HepG2 (cell line): ENCODE data around the gene HSDL2.

Experiments
- EZH2 ChIP-seq: conservative IDR thresholded peaks from 2 replicates; pipeline ENCODE4 v1.6.1; 2012; ENCODE audit warnings: mild to moderate bottlenecking, low read depth, low read length, moderate library complexity
- FIP1L1 ChIP-seq: fragments of 200-400 bp; formaldehyde crosslinking; IDR thresholded peaks from 2 replicates; pipeline ENCODE4 v1.6.1; 2018; ENCODE audit warnings: low read depth, mild to moderate bottlenecking, low read length, moderate library complexity, borderline replicate concordance; ENCODE audit not compliant: insufficient read depth
- NR2F1 ChIP-seq, 2 experiments: fragments of 450-650 bp in 1 of 2; formaldehyde crosslinking in 1 of 2; IDR thresholded peaks; 2 replicates each; pipeline versions ENCODE4 v1.5.0 to v1.6.1; 2016 to 2020; ENCODE audit warnings: mild to moderate bottlenecking in 1 of 2, missing compliant biosample characterization in 1 of 2, missing genetic modification reagents in 1 of 2, moderate library complexity in 1 of 2
- POLR2AphosphoS5 ChIP-seq: IDR thresholded peaks from 2 replicates; pipeline ENCODE4 v1.6.1; 2012; ENCODE audit warnings: low read depth, low read length
- SP1 ChIP-seq, 2 experiments: fragments of 450-650 bp in 1 of 2; sonication (generic) in 1 of 2; formaldehyde crosslinking in 1 of 2; IDR thresholded peaks; 2 replicates each; pipeline versions ENCODE4 v1.4.0 to v1.6.1; 2016 to 2020; ENCODE audit warnings: missing genetic modification reagents in 1 of 2
- TP53 ChIP-seq: sonication (generic); formaldehyde crosslinking; conservative IDR thresholded peaks from 2 replicates; pipeline ENCODE4 v1.4.0; 2020; ENCODE audit warnings: missing genetic modification reagents
- TF ChIP-seq, protein P1 (sequence below): sonication (generic); formaldehyde crosslinking; IDR thresholded peaks from 2 replicates; pipeline ENCODE4 v1.4.0; 2020; ENCODE audit warnings: missing genetic modification reagents
- TF ChIP-seq, protein P2 (sequence below), 2 experiments: sonication (generic) in 1 of 2; formaldehyde crosslinking in 1 of 2; IDR thresholded peaks; 2 replicates each; pipeline versions ENCODE4 v1.6.1 to v1.9.0; 2014 to 2022; ENCODE audit warnings: antibody characterized with exemption in 1 of 2, borderline replicate concordance in 1 of 2, inconsistent platforms in 1 of 2, low read depth in 1 of 2, missing genetic modification reagents in 1 of 2
- TF ChIP-seq, protein P3 (sequence below): sonication (generic); formaldehyde crosslinking; IDR thresholded peaks from 2 replicates; pipeline ENCODE4 v1.9.0; 2021; ENCODE audit warnings: missing genetic modification reagents, mild to moderate bottlenecking, borderline replicate concordance
- TF ChIP-seq, protein P4 (sequence below): sonication (generic); formaldehyde crosslinking; IDR thresholded peaks from 2 replicates; pipeline ENCODE4 v1.4.0; 2020; ENCODE audit warnings: missing genetic modification reagents, borderline replicate concordance

DNA sequence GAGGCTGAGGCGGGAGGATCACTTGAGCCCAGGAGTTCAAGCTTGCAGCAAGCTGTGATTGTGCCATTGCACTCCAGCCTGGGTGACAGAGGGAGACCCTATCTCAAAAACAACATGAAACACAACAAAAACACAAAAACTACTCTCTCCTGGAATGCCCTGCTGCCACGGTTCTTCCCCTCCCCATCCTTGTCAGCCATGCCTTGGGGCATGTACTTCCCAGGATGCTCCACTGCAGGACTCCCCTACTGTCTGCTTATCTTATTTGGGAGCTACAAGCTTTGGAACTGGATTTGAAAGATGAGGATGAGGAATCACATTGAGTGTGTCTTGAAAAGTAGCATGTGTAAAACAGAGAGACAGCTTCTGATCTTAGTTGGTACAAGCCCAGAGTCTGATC is 66.6 kb downstream of the HSDL2 start:
- TF ChIP-seq, protein P1, sequence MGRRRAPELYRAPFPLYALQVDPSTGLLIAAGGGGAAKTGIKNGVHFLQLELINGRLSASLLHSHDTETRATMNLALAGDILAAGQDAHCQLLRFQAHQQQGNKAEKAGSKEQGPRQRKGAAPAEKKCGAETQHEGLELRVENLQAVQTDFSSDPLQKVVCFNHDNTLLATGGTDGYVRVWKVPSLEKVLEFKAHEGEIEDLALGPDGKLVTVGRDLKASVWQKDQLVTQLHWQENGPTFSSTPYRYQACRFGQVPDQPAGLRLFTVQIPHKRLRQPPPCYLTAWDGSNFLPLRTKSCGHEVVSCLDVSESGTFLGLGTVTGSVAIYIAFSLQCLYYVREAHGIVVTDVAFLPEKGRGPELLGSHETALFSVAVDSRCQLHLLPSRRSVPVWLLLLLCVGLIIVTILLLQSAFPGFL (CRISPR knock-in tag) = no peak
- TF ChIP-seq, protein P2, sequence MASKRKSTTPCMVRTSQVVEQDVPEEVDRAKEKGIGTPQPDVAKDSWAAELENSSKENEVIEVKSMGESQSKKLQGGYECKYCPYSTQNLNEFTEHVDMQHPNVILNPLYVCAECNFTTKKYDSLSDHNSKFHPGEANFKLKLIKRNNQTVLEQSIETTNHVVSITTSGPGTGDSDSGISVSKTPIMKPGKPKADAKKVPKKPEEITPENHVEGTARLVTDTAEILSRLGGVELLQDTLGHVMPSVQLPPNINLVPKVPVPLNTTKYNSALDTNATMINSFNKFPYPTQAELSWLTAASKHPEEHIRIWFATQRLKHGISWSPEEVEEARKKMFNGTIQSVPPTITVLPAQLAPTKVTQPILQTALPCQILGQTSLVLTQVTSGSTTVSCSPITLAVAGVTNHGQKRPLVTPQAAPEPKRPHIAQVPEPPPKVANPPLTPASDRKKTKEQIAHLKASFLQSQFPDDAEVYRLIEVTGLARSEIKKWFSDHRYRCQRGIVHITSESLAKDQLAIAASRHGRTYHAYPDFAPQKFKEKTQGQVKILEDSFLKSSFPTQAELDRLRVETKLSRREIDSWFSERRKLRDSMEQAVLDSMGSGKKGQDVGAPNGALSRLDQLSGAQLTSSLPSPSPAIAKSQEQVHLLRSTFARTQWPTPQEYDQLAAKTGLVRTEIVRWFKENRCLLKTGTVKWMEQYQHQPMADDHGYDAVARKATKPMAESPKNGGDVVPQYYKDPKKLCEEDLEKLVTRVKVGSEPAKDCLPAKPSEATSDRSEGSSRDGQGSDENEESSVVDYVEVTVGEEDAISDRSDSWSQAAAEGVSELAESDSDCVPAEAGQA (IDR thresholded peaks at IDR 0.05; ENCODE audit: low read depth) = no peak
- TF ChIP-seq, protein P2 (CRISPR knock-in tag; IDR thresholded peaks at IDR 0.05; ENCODE audit: borderline replicate concordance) = no peak
- no peak for TF ChIP-seq EZH2
- no peak for TF ChIP-seq POLR2AphosphoS5
- TF ChIP-seq SP1 (IDR thresholded peaks at IDR 0.05) = no peak
- no peak for TF ChIP-seq SP1 (CRISPR knock-in tag; IDR thresholded peaks at IDR 0.05)
- TF ChIP-seq, protein P3, sequence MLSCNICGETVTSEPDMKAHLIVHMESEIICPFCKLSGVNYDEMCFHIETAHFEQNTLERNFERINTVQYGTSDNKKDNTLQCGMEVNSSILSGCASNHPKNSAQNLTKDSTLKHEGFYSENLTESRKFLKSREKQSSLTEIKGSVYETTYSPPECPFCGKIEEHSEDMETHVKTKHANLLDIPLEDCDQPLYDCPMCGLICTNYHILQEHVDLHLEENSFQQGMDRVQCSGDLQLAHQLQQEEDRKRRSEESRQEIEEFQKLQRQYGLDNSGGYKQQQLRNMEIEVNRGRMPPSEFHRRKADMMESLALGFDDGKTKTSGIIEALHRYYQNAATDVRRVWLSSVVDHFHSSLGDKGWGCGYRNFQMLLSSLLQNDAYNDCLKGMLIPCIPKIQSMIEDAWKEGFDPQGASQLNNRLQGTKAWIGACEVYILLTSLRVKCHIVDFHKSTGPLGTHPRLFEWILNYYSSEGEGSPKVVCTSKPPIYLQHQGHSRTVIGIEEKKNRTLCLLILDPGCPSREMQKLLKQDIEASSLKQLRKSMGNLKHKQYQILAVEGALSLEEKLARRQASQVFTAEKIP = no peak
- TF ChIP-seq, protein P4, sequence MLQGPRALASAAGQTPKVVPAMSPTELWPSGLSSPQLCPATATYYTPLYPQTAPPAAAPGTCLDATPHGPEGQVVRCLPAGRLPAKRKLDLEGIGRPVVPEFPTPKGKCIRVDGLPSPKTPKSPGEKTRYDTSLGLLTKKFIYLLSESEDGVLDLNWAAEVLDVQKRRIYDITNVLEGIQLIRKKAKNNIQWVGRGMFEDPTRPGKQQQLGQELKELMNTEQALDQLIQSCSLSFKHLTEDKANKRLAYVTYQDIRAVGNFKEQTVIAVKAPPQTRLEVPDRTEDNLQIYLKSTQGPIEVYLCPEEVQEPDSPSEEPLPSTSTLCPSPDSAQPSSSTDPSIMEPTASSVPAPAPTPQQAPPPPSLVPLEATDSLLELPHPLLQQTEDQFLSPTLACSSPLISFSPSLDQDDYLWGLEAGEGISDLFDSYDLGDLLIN (CRISPR knock-in tag) = no peak
- TF ChIP-seq FIP1L1 = no peak
- TF ChIP-seq NR2F1 (CRISPR knock-in tag; IDR thresholded peaks at IDR 0.05) = no peak
- TF ChIP-seq TP53 (CRISPR knock-in tag) = no peak
